Esophagus muscularis mucosa (tissue), 4 donors: ENCODE measurements around the gene ANAPC1.
"Not testable (repeated sequence)": the region's sequence is repeated elsewhere in the genome, so short reads cannot be mapped to it uniquely, and the experiment has no call there.

ENCODE experiments used
- CTCF ChIP-seq, 3 experiments: fragments of 200-600 bp in 2 of 3; fragments of 450-650 bp in 1 of 3; sonication (generic) in 2 of 3; IDR thresholded peaks; one replicate each; pipeline ENCODE4 v1.5.1; 2017 to 2019; ENCODE audit warnings: antibody characterized with exemption in 3 of 3, mild to moderate bottlenecking in 2 of 3, moderate library complexity in 1 of 3
- EP300 ChIP-seq: sonication (generic); formaldehyde crosslinking; IDR thresholded peaks from one replicate; pipeline ENCODE4 v1.6.1; 2017; ENCODE audit warnings: antibody characterized with exemption
- POLR2A ChIP-seq: fragments of 450-650 bp; IDR thresholded peaks from one replicate; pipeline ENCODE4 v1.6.1; 2017; ENCODE audit warnings: antibody characterized with exemption, moderate library complexity, mild to moderate bottlenecking, low read depth
- POLR2AphosphoS5 ChIP-seq, 2 donors: sonication (generic); formaldehyde crosslinking; IDR thresholded peaks; one replicate each; pipeline ENCODE4 v1.6.1; 2017; ENCODE audit warnings: antibody characterized with exemption in 2 of 2

- not testable (repeated sequence) for TF ChIP-seq POLR2A; CTCF (IDR thresholded peaks at IDR 0.05); EP300; POLR2AphosphoS5 (IDR thresholded peaks at IDR 0.05)
Observed at GRCh38 chr2:111766295-111766694, 117.7 kb downstream of the ANAPC1 start.
